IMR-90 (cell line): ENCODE results near the gene SGMS1. TPM values are rescaled to one million over a fixed set of nuclear protein-coding genes. Genes with fewer than 3 reads are reported as not detected.
A peak's percentile ranks its signal among the peaks of the same experiment; 100 is the strongest.

Experiments
- ATAC-seq: fragments of 200-7000 bp; cut with Tn5 transposase; 2 replicates; pipeline ENCODE4 v1.9.1; 2020; ENCODE audit warnings: low read depth, mild to moderate bottlenecking, moderate library complexity
- Bru-seq: library from RNA; stranded (reverse); fragments of 400-500 nt; gene quantifications from one replicate; lab custom pipeline; 2021; lab: Mats Ljungman, UMichigan
- BruChase-seq, 2 experiments: library from RNA; stranded (reverse); fragments of 400-500 nt; gene quantifications; one replicate each; lab custom pipeline; 2021; lab: Mats Ljungman, UMichigan
- BruUV-seq: library from RNA; stranded (reverse); fragments of 400-500 nt; replicated peaks from 2 replicates; lab custom pipeline; 2021; lab: Mats Ljungman, UMichigan
- CTCF ChIA-PET: fragments of 300-600 bp; formaldehyde crosslinking; extraction: SDS; loops from one replicate; lab custom pipeline; 2021; ENCODE audit warnings: antibody characterized with exemption; lab: Yijun Ruan, JAX
- POLR2A ChIA-PET: fragments of 300-600 bp; sonication (Branson Sonifier 250); formaldehyde crosslinking; loops from one replicate; lab custom pipeline; 2022; ENCODE audit warnings: antibody characterized with exemption; ENCODE audit not compliant: unreplicated experiment; lab: Charles Lee
- DNase-seq: peaks from one replicate; pipeline ENCODE4 v3.0.0; 2013
- H2AFZ ChIP-seq: replicated peaks from 2 replicates; pipeline ENCODE3; 2013; ENCODE audit warnings: low read length, mild to moderate bottlenecking; ENCODE audit not compliant: poor library complexity
- H2AK5ac ChIP-seq: 2 replicates; pipeline ENCODE4 v1.6.1; 2013; ENCODE audit warnings: low read depth, low read length, inconsistent platforms
- H2AK9ac ChIP-seq: replicated peaks from 2 replicates; pipeline ENCODE3; 2013; ENCODE audit warnings: mild to moderate bottlenecking, low read depth, low read length, moderate library complexity; ENCODE audit not compliant: poor library complexity
- H2BK120ac ChIP-seq: 2 replicates; pipeline ENCODE4 v1.6.1; 2013; ENCODE audit warnings: low read depth, low read length, inconsistent platforms
- H2BK15ac ChIP-seq: 3 replicates; pipeline ENCODE4 v1.6.1; 2013; ENCODE audit warnings: low read depth, low read length, inconsistent platforms
- H2BK20ac ChIP-seq: 2 replicates; pipeline ENCODE4 v1.6.1; 2013; ENCODE audit warnings: low read depth, mild to moderate bottlenecking, inconsistent platforms, low read length, moderate library complexity
- H2BK5ac ChIP-seq: 2 replicates; pipeline ENCODE4 v1.6.1; 2013; ENCODE audit warnings: mild to moderate bottlenecking, low read depth, low read length, inconsistent platforms; ENCODE audit not compliant: poor library complexity, severe bottlenecking
- H3K14ac ChIP-seq: replicated peaks from 2 replicates; pipeline ENCODE4 v1.6.1; 2013; ENCODE audit warnings: low read depth, low read length, inconsistent platforms
- H3K18ac ChIP-seq: 2 replicates; pipeline ENCODE4 v1.6.1; 2013; ENCODE audit warnings: low read depth, low read length, control low read depth
- H3K23ac ChIP-seq: 2 replicates; pipeline ENCODE4 v1.6.1; 2013; ENCODE audit warnings: low read depth, low read length, inconsistent platforms
- H3K27ac ChIP-seq: 2 replicates; pipeline ENCODE4 v1.5.1; 2013; ENCODE audit warnings: mild to moderate bottlenecking, control low read depth, low read length; ENCODE audit not compliant: insufficient read depth
- H3K27me3 ChIP-seq: 2 replicates; pipeline ENCODE4 v1.6.1; 2013; ENCODE audit warnings: low read length; ENCODE audit not compliant: control insufficient read depth, insufficient read depth
- H3K36me3 ChIP-seq: 2 replicates; pipeline ENCODE4 v1.6.1; 2013; ENCODE audit warnings: low read length, mixed read lengths; ENCODE audit not compliant: control insufficient read depth, insufficient read depth
- H3K4ac ChIP-seq: 2 replicates; pipeline ENCODE4 v1.6.1; 2013; ENCODE audit warnings: low read depth, low read length, inconsistent platforms
- H3K4me1 ChIP-seq: 2 replicates; pipeline ENCODE4 v1.6.1; 2013; ENCODE audit warnings: low read length, mixed read lengths; ENCODE audit not compliant: control insufficient read depth, insufficient read depth
- H3K4me2 ChIP-seq: 2 replicates; pipeline ENCODE4 v1.6.1; 2013; ENCODE audit warnings: low read depth, mild to moderate bottlenecking, control low read depth, low read length, moderate library complexity
- H3K4me3 ChIP-seq: 2 replicates; pipeline ENCODE4 v1.5.1; 2013; ENCODE audit warnings: low read depth, mild to moderate bottlenecking, control low read depth, low read length, moderate library complexity; ENCODE audit not compliant: insufficient read depth
- H3K56ac ChIP-seq: 2 replicates; pipeline ENCODE4 v1.6.1; 2013; ENCODE audit warnings: low read length, inconsistent platforms; ENCODE audit not compliant: insufficient read depth; ENCODE audit errors: extremely low read depth
- H3K79me1 ChIP-seq, 2 experiments: 2 replicates each; pipeline ENCODE4 v1.6.1; 2013; ENCODE audit warnings: low read length in 2 of 2, inconsistent platforms in 1 of 2, low read depth in 1 of 2
- H3K9ac ChIP-seq: 2 replicates; pipeline ENCODE4 v1.6.1; 2013; ENCODE audit warnings: low read depth, low read length, control low read depth
- H3K9me1 ChIP-seq: 2 replicates; pipeline ENCODE4 v1.6.1; 2013; ENCODE audit warnings: low read length, inconsistent platforms; ENCODE audit not compliant: insufficient read depth
- H3K9me3 ChIP-seq: 2 replicates; pipeline ENCODE4 v1.6.1; 2013; ENCODE audit warnings: low read length; ENCODE audit not compliant: control insufficient read depth, insufficient read depth
- H4K20me1 ChIP-seq: 2 replicates; pipeline ENCODE4 v1.6.1; 2013; ENCODE audit warnings: low read length, inconsistent platforms; ENCODE audit not compliant: insufficient read depth
- H4K5ac ChIP-seq: 2 replicates; pipeline ENCODE4 v1.6.1; 2013; ENCODE audit warnings: mild to moderate bottlenecking, low read depth, low read length, control low read depth
- H4K8ac ChIP-seq, 2 experiments: 2 replicates each; pipeline ENCODE4 v1.6.1; 2013; ENCODE audit warnings: low read depth in 2 of 2, low read length in 2 of 2, control low read depth in 1 of 2, inconsistent platforms in 1 of 2
- H4K91ac ChIP-seq: 2 replicates; pipeline ENCODE4 v1.6.1; 2013; ENCODE audit warnings: low read depth, low read length, inconsistent platforms; ENCODE audit not compliant: insufficient read depth
- MAZ ChIP-seq: IDR thresholded peaks from 2 replicates; pipeline ENCODE4 v1.6.1; 2012; ENCODE audit warnings: low read depth, mild to moderate bottlenecking, low read length, improper control_type of control experiment, moderate library complexity, borderline replicate concordance
- MXI1 ChIP-seq: IDR thresholded peaks from 2 replicates; pipeline ENCODE4 v1.6.1; 2012; ENCODE audit warnings: low read depth, mild to moderate bottlenecking, low read length, moderate library complexity, borderline replicate concordance
- POLR2A ChIP-seq: IDR thresholded peaks from 2 replicates; pipeline ENCODE4 v1.6.1; 2012; ENCODE audit warnings: mild to moderate bottlenecking, low read depth, low read length
- RCOR1 ChIP-seq: IDR thresholded peaks from 2 replicates; pipeline ENCODE4 v1.6.1; 2012; ENCODE audit warnings: mild to moderate bottlenecking, low read length, improper control_type of control experiment; ENCODE audit not compliant: insufficient replicate concordance
- WGBS, 2 experiments: methylation state at CpG; one replicate each; pipeline versions ENCODE4 v1.1.5 to v1.1.7; 2013; ENCODE audit warnings: missing lambda C conversion rate in 2 of 2; ENCODE audit not compliant: insufficient read length in 1 of 2; ENCODE audit errors: extremely low coverage in 2 of 2; 5-methylcytosine and 5-hydroxymethylcytosine counted together
- dilution Hi-C: fragments of 300-500 bp; cut with HindIII; formaldehyde crosslinking; loops from one replicate; pipeline ENCODE4 v1.14.3; 2018; ENCODE audit warnings: low sequenced_read_pairs; ENCODE audit not compliant: unreplicated experiment
- in situ Hi-C: fragments of 300-500 bp; cut with MboI; formaldehyde crosslinking; loops from 3 replicates; pipeline ENCODE4 v1.14.3; 2019; ENCODE audit warnings: low sequenced_read_pairs, inconsistent platforms, mixed read lengths
- intact Hi-C: fragments of 100-400 bp; cut with micrococcal nuclease; formaldehyde crosslinking; loops from 2 replicates; pipeline ENCODE4 v1.10.0; 2022
- long read RNA-seq: library from polyadenylated mRNA; unstranded; transcript quantifications from one replicate; pipeline ENCODE4 v2.0.0, GENCODE V29; 2021; ENCODE audit not compliant: unreplicated experiment
- polyA plus RNA-seq, 3 experiments: library from polyadenylated mRNA; depleted of rRNA; stranded (reverse); fragments of >200 nt; gene quantifications; 2 replicates each; pipeline ENCODE4 v1.2.3, GENCODE V29; 2012; ENCODE audit warnings: low replicate concordance in 1 of 3
- total RNA-seq: library from RNA; depleted of rRNA; stranded (reverse); fragments of >200 nt; gene quantifications from 2 replicates; pipeline ENCODE4 v1.2.3, GENCODE V29; 2012; rRNA removed
- TF ChIP-seq, protein P1 (sequence below): conservative IDR thresholded peaks from 2 replicates; pipeline ENCODE4 v1.5.1; 2012; ENCODE audit warnings: mild to moderate bottlenecking, low read depth, low read length, improper control_type of control experiment
- TF ChIP-seq, protein P2 (sequence below): fragments of 150-350 bp; IDR thresholded peaks from 2 replicates; pipeline ENCODE4 v1.6.1; 2017; ENCODE audit warnings: mild to moderate bottlenecking, antibody characterized with exemption, low read length, low read depth

SGMS1 gene
- total RNA-seq: 26.7 and 30.8 TPM in 2 replicates
- polyA plus RNA-seq (2012; rRNA removed): 9.8 and 12.1 TPM in 2 replicates
- 7.5 and 12.1 TPM in 2 replicates for polyA plus RNA-seq (2012; cell fraction: cytosol; rRNA removed)
- polyA plus RNA-seq (2012; cell fraction: nucleus; rRNA removed; ENCODE audit: low replicate concordance): 6.0 and 7.7 TPM in 2 replicates
- Bru-seq, nascent RNA: percentile 90 among the genes with signal in this experiment
- BruChase-seq, experiment 1, labeled RNA remaining after a 6-hour chase: percentile 70 among the genes with signal in this experiment
- percentile 76 among the genes with signal in this experiment for BruChase-seq, experiment 2, labeled RNA remaining after a 2-hour chase
- long read RNA-seq, transcript SGMS1-202 (11 exons, 3,744 nt): major isoform, 30 of 61 reads
- long read RNA-seq, partial matches to known transcripts: 6 of 61 reads
- long read RNA-seq, other reads (novel, unspliced or antisense): 24 of 61 reads

DNA sequence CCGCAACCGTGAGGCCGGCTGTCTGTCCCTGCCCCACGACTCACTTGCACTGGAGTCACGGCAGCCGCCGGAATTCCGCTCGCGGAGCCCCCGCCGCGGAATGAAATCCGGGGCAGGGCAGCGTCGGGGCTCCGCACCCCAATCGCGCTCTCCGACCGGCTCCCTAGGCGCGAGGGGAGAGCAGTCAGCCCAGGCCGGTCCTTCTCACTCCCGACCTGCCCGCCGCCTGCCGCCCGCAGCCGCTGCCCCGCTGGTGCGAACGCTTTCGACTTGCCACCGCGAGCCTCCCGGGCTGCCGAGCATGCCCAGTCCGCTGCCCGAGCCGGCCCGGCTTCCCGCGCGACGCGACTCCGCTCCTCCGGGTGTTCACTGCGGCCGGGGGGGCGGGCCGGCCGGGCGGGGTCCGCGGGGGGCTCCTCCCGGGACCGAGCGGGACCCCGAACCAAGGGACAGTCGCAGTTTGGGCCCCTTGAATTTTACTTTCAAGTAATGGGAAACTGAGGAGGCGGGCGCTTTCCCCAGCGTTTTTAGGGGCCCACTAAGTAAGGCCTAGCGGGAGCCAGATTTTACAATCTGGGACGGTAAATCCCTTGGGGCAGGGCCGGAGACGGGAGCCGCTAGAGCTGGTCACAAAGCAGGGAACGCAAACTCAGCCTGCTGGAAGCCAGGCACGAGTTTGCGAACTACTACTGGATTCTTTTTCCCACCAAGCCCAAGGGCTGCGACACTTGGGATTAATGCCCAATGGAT is at the start of gene SGMS1:
TSS of gene SGMS1 (minus strand) at position 294 of the 750 bp plus-strand sequence. CDS start 279,842 bp downstream, outside the sequence.
- peak within 1 kb of the TSS; percentile 100 for H2AFZ ChIP-seq
- TF ChIP-seq MXI1 (0 out of 2 replicates have a peak, but pooled peaks have one; percentile 55), RCOR1 (peak; percentile 30), POLR2A (no peak), MAZ (peak; percentile 76; the same call in 1 of the 2 replicates)
- TF ChIP-seq, protein P1, sequence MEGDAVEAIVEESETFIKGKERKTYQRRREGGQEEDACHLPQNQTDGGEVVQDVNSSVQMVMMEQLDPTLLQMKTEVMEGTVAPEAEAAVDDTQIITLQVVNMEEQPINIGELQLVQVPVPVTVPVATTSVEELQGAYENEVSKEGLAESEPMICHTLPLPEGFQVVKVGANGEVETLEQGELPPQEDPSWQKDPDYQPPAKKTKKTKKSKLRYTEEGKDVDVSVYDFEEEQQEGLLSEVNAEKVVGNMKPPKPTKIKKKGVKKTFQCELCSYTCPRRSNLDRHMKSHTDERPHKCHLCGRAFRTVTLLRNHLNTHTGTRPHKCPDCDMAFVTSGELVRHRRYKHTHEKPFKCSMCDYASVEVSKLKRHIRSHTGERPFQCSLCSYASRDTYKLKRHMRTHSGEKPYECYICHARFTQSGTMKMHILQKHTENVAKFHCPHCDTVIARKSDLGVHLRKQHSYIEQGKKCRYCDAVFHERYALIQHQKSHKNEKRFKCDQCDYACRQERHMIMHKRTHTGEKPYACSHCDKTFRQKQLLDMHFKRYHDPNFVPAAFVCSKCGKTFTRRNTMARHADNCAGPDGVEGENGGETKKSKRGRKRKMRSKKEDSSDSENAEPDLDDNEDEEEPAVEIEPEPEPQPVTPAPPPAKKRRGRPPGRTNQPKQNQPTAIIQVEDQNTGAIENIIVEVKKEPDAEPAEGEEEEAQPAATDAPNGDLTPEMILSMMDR: 0 out of 2 replicates have a peak, but pooled peaks have one; percentile 3
- TF ChIP-seq, protein P2, sequence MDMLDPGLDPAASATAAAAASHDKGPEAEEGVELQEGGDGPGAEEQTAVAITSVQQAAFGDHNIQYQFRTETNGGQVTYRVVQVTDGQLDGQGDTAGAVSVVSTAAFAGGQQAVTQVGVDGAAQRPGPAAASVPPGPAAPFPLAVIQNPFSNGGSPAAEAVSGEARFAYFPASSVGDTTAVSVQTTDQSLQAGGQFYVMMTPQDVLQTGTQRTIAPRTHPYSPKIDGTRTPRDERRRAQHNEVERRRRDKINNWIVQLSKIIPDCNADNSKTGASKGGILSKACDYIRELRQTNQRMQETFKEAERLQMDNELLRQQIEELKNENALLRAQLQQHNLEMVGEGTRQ: peak; percentile 33; the same call in 1 of the 2 replicates
- intact Hi-C loops: loop anchor here (1.0 to 10.0 kb wide), 6 partner anchors 63 to 399 kb away; no protein-coding TSS in a partner anchor
- no peaks in the 10 kb centered on the region for H3K9me3 ChIP-seq
- H2BK20ac ChIP-seq: peak within 1 kb of the TSS; percentile 70
- H3K9ac ChIP-seq: peak within 1 kb of the TSS; percentile 88
- BruUV-seq: no TSS peak
- peak within 1 kb of the TSS; percentile 71 for H3K18ac ChIP-seq
- ChIA-PET POLR2A (interaction anchor here (0.6 to 1.2 kb wide), 3 partner anchors 19 to 339 kb away, joined by 3 to 4 read pairs (median 4); no protein-coding TSS in a partner anchor), CTCF (interaction anchor here (0.6 to 0.9 kb wide), 2 partner anchors 10 to 19 kb away, joined by 3 to 6 read pairs; no protein-coding TSS in a partner anchor)
- peak within 1 kb of the TSS; percentile 96 for H3K56ac ChIP-seq
- peak within 1 kb of the TSS; percentile 40; the same call in 1 of the 3 replicates for H2BK15ac ChIP-seq
- H2BK5ac ChIP-seq: peak within 1 kb of the TSS; percentile 98
- H3K14ac ChIP-seq: peak within 1 kb of the TSS; percentile 90
- H3K36me3 ChIP-seq: no peaks in the 10 kb centered on the region
- H3K79me1 ChIP-seq: peaks cover 5 to 35% of the 10 kb centered on the region in 2 experiments
- H4K8ac ChIP-seq: peak within 1 kb of the TSS; percentile 75 to 95; a peak in 3 of 4 replicates
- no peaks in the 10 kb centered on the region for H3K9me1 ChIP-seq
- peak; percentile 56 for ATAC-seq
- H2AK5ac ChIP-seq: no peak within 1 kb of the TSS
- no peaks in the 10 kb centered on the region for H3K27me3 ChIP-seq
- H3K4me2 ChIP-seq: peak within 1 kb of the TSS; percentile 86
- peak within 1 kb of the TSS; percentile 96 for H2BK120ac ChIP-seq
- H3K4me1 ChIP-seq: peaks cover 2% of the 10 kb centered on the region; the same call in 1 of the 2 replicates
- DNase-seq: peak; percentile 83
- in situ Hi-C loops: loop anchor here (5.0 kb wide), 1 partner anchor 207 kb away; no protein-coding TSS in a partner anchor
- peak within 1 kb of the TSS; percentile 59 for H4K5ac ChIP-seq
- H3K23ac ChIP-seq: peak within 1 kb of the TSS; percentile 86
- dilution Hi-C loops: no loop called here
- peaks cover 15% of the 10 kb centered on the region; the same call in 1 of the 2 replicates for H4K20me1 ChIP-seq
- peak within 1 kb of the TSS; percentile 93 for H3K4ac ChIP-seq
- H2AK9ac ChIP-seq: peak within 1 kb of the TSS; percentile 98
- peak within 1 kb of the TSS; percentile 95 for H4K91ac ChIP-seq
- H3K4me3 ChIP-seq: peak within 1 kb of the TSS; percentile 63
- H3K27ac ChIP-seq: peak within 1 kb of the TSS; percentile 97
- 1% methylated on average over 47 of the region's 74 CpGs; no CpG with 5 or more reads in 1 of the 2 experiments for WGBS, 2 experiments
